Ureter (tissue), 1 donor: ENCODE results near the gene APBA2. TPM values are rescaled to one million over a fixed set of nuclear protein-coding genes. Genes with fewer than 3 reads are reported as not detected.
"Not testable (repeated sequence)": the region's sequence is repeated elsewhere in the genome, so short reads cannot be mapped to it uniquely, and the experiment has no call there.

Source experiments
- DNase-seq: peaks from one replicate; pipeline ENCODE4 v3.0.0-alpha.2; 2020; ENCODE audit warnings: low spot score
- total RNA-seq: library from RNA; stranded (reverse); gene quantifications from one replicate; pipeline ENCODE4 v1.2.4, GENCODE V29; 2023
- donor health status: DM: yes; HTN: yes; CAD: no.

APBA2 gene
- total RNA-seq, 1 donor from 2014 or later: 9.5 TPM

DNA sequence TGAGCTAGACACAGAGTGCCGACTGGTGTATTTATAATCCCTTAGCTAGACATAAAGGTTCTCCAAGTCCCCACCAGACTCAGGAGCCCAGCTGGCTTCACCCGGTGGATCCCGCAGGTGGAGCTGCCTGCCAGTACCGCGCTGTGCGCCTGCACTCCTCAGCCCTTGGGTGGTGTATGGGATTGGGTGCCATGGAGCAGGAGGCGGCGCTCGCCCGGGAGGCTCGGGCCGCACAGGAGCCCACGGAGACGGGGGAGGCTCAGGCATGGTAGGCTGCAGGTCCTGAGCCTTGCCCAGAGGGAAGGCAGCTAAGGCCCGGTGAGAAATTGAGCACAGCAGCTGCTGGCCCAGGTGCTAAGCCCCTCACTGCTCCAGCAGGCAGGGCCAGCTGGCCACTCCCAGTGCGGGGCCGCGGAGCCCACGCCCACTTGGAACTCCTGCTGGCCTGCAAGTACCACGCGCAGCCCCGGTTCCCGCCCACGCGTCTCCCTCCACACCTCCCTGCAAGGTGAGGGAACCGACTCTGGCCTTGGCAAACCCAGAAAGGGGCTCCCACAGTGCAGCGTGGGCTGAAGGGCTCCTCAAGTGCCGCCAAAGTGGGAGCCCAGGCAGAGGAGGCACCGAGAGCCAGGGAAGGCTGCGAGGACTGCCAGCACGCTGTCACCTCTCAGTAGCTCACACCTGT is 274.1 kb downstream of the APBA2 start:
- DNase-seq: no peak

DNA sequence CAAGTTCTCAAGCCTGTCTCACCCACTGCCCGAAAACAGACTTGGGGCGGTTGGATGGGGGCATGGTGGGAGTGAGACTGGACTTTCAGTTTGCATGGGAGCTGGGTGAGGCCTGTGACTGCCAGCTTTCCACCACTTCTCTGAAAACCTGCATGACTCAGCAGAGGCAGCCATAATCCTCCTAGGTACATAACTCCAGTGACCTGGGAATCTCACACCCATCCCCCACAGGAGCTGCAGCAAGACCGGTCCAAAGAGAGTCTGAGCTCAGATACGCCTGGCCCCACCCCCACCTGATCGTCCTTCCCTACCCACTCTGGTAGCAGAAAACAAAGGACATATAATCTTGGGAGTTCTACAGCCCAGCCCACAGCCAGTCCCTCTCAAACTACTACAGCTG is 276.6 kb downstream of the APBA2 start:
- no peak for DNase-seq

- not testable (repeated sequence) for DNase-seq
Observed at GRCh38 chr15:29167122-29167521, 281.3 kb downstream of the APBA2 start.

Other genes starting within 250 kb of the APBA2 start
- 5.7 TPM for gene GOLGA8M, start 173.6 kb upstream of the APBA2 start, total RNA-seq
- not detected for gene GOLGA6L7, start 37.3 kb upstream of the APBA2 start, total RNA-seq